ENCODE results near the gene CREBZF.
"Not testable (repeated sequence)": the region's sequence is repeated elsewhere in the genome, so short reads cannot be mapped to it uniquely, and the experiment has no call there.

CREBZF gene

DNA sequence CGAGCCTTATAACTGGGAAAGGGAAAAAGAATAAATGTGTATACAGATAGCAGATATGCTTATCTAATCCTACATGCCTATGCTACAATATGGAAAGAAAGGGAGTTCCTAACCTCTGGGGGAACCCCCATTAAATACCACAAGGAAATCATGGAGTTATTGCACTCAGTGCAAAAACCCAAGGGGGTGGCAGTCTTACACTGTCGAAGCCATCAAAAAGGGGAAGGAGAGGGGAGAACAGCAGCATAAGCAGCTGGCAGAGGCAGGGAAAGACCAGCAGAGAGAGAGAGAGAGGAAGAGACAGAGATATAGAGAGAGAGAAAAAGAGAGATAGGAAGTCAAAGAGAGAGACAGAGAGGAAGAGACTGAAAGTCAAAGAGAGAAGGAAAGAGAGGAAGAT is 53.3 kb downstream of the CREBZF start:
- not testable (repeated sequence) for H3K36me3 ChIP-seq (ENCODE audit: control insufficient read depth in 1 of 2, insufficient read depth in 2 of 2, low read depth in 1 of 2, low read length in 2 of 2); H3K18ac ChIP-seq (ENCODE audit: low read depth in 1 of 2, low read length in 2 of 2); H2AFZ ChIP-seq (ENCODE audit: low read depth, low read length); H3K4me1 ChIP-seq (ENCODE audit: control insufficient read depth, insufficient read depth, low read depth, low read length); H2BK12ac ChIP-seq (ENCODE audit: low read length in 2 of 2); H3K14ac ChIP-seq (ENCODE audit: low read length in 2 of 2); H3K4ac ChIP-seq (ENCODE audit: low read depth in 1 of 2, low read length in 2 of 2); H3K9ac ChIP-seq (ENCODE audit: low read length); H3K4me2 ChIP-seq (ENCODE audit: low read length, poor library complexity, severe bottlenecking); H3K4me3 ChIP-seq (ENCODE audit: insufficient read depth in 1 of 2, low read depth in 1 of 2, low read length in 2 of 2); H3K79me1 ChIP-seq (replicated peaks; ENCODE audit: low read length, poor library complexity, severe bottlenecking); H2BK5ac ChIP-seq (ENCODE audit: low read depth, low read length, poor library complexity, severe bottlenecking); H3K23ac ChIP-seq (ENCODE audit: low read length in 2 of 2); H4K91ac ChIP-seq (ENCODE audit: low read length); DNase-seq; H2BK120ac ChIP-seq (ENCODE audit: low read depth, low read length); H3K27ac ChIP-seq (ENCODE audit: low read length, poor library complexity, severe bottlenecking); H2BK15ac ChIP-seq (ENCODE audit: low read depth, poor library complexity, severe bottlenecking); H2AK5ac ChIP-seq (ENCODE audit: low read length, severe bottlenecking); H4K8ac ChIP-seq (ENCODE audit: low read length); H3K9me3 ChIP-seq (ENCODE audit: control insufficient read depth, low read length); H3K27me3 ChIP-seq (ENCODE audit: control insufficient read depth in 1 of 2, insufficient read depth in 1 of 2, low read length in 2 of 2)
- WGBS: 96% methylated on average over 1 of the region's 2 CpGs

Data from mesenchymal stem cell (in vitro differentiated cells and primary cell).